ENCODE measurements around the gene MMRN2. TPM values are rescaled to one million over a fixed set of nuclear protein-coding genes. Genes with fewer than 3 reads are reported as not detected.
A peak's percentile ranks its signal among the peaks of the same experiment; 100 is the strongest.
"Not testable (repeated sequence)": the region's sequence is repeated elsewhere in the genome, so short reads cannot be mapped to it uniquely, and the experiment has no call there.

The MMRN2 gene
- total and polyA plus RNA-seq, 2 experiments from 2014 or later, result 1.2 to 4.5 TPM

DNA sequence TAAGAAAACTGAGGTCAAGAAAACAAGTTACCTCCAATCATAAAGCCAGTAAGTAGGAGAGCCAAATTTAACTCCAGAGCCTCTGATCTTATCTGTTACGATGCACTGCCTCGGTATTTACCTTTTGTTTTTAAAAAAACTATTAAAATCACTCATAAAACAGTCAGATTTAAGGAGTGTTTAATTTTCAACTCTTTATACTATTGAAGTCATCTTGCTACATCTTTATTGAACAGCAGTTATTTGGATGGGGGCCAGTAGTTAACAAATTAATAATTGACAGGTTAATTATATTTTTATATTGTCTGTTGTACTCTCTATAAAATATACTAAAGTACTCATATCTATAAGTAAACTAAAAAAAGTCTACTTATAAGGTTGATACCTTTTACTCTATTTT is 35.5 kb upstream of the MMRN2 start:
- H3K4me2 ChIP-seq (ENCODE audit: unreplicated experiment), result no peak overlapping the region
- 0 out of 2 replicates have a peak, but pooled peaks cover 6% of the 10 kb centered on the region for H3K4me1 ChIP-seq (ENCODE audit: insufficient read depth)
- no peaks in the 10 kb centered on the region for H3K27me3 ChIP-seq (replicated peaks; ENCODE audit: insufficient read depth)
- no peaks in the 10 kb centered on the region for H3K79me2 ChIP-seq (ENCODE audit: insufficient read depth)
- no peaks in the 10 kb centered on the region for H3K9me2 ChIP-seq (ENCODE audit: insufficient read depth)
- TF ChIP-seq EZH2phosphoT487 (IDR thresholded peaks at IDR 0.05; ENCODE audit: insufficient read depth, low read depth), result no peak
- H3K4me3 ChIP-seq, result no peak overlapping the region
- H4K20me1 ChIP-seq (ENCODE audit: insufficient read depth), result no peaks in the 10 kb centered on the region
- H3K36me3 ChIP-seq (ENCODE audit: low read depth), result no peaks in the 10 kb centered on the region
- in situ Hi-C loops (cut with MboI), result no loop called here
- peak overlapping the region; percentile 23; the same call in 1 of the 2 replicates for H3K9ac ChIP-seq
- H3K27ac ChIP-seq, result no peak overlapping the region
- 96 to 100% methylated on average over 2 of the region's 2 CpGs for WGBS, 2 experiments (ENCODE audit: low coverage in 1 of 2, low lambda C conversion rate in 2 of 2, missing lambda C conversion rate in 2 of 2)
- no peaks in the 10 kb centered on the region for H3K9me3 ChIP-seq (ENCODE audit: low read depth)
- no peak for DNase-seq
- H3F3A ChIP-seq (ENCODE audit: insufficient read depth), result no peaks in the 10 kb centered on the region
- H2AFZ ChIP-seq, result no peak overlapping the region

- Histone ChIP-seq H3K27me3 (replicated peaks; ENCODE audit: insufficient read depth) (no peaks in the 10 kb centered on the region), H3K79me2 (ENCODE audit: insufficient read depth) (no peaks in the 10 kb centered on the region), H3F3A (ENCODE audit: insufficient read depth) (no peaks in the 10 kb centered on the region), H2AFZ (no peak overlapping the region), H3K9ac (peak overlapping the region; percentile 23; the same call in 1 of the 2 replicates), H3K27ac (no peak overlapping the region), H3K4me2 (ENCODE audit: unreplicated experiment) (no peak overlapping the region), H4K20me1 (ENCODE audit: insufficient read depth) (no peaks in the 10 kb centered on the region), H3K9me2 (ENCODE audit: insufficient read depth) (no peaks in the 10 kb centered on the region), H3K4me1 (ENCODE audit: insufficient read depth) (0 out of 2 replicates have a peak, but pooled peaks cover 6% of the 10 kb centered on the region), H3K4me3 (no peak overlapping the region), H3K9me3 (ENCODE audit: low read depth) (no peaks in the 10 kb centered on the region), H3K36me3 (ENCODE audit: low read depth) (no peaks in the 10 kb centered on the region)
- no peak for DNase-seq
- TF ChIP-seq EZH2 (IDR thresholded peaks at IDR 0.05; ENCODE audit: insufficient read depth, poor library complexity, severe bottlenecking) (no peak), EZH2phosphoT487 (IDR thresholded peaks at IDR 0.05; ENCODE audit: insufficient read depth, low read depth) (no peak)
- in situ Hi-C loops (cut with MboI), result no loop called here
These were observed 35.0 kb upstream of the MMRN2 start for GRCh38 chr10:86992456-86992855.

GRCh38 chr10:86991362-86991761 is 33.9 kb upstream of the MMRN2 start:
- H3F3A ChIP-seq (ENCODE audit: insufficient read depth); H3K27me3 ChIP-seq (replicated peaks; ENCODE audit: insufficient read depth); H3K4me3 ChIP-seq; H3K9ac ChIP-seq; H3K4me1 ChIP-seq (ENCODE audit: insufficient read depth); H3K9me3 ChIP-seq (ENCODE audit: low read depth); H3K36me3 ChIP-seq (ENCODE audit: low read depth); H3K4me2 ChIP-seq (ENCODE audit: unreplicated experiment); DNase-seq; H3K27ac ChIP-seq; H3K9me2 ChIP-seq (ENCODE audit: insufficient read depth); H3K79me2 ChIP-seq (ENCODE audit: insufficient read depth); in situ Hi-C loops (cut with MboI); H4K20me1 ChIP-seq (ENCODE audit: insufficient read depth); H2AFZ ChIP-seq: not testable (repeated sequence)
- 80% methylated on average over 5 to 12 of the region's 12 CpGs for WGBS, 2 experiments (ENCODE audit: low coverage in 1 of 2, low lambda C conversion rate in 2 of 2, missing lambda C conversion rate in 2 of 2)

DNA sequence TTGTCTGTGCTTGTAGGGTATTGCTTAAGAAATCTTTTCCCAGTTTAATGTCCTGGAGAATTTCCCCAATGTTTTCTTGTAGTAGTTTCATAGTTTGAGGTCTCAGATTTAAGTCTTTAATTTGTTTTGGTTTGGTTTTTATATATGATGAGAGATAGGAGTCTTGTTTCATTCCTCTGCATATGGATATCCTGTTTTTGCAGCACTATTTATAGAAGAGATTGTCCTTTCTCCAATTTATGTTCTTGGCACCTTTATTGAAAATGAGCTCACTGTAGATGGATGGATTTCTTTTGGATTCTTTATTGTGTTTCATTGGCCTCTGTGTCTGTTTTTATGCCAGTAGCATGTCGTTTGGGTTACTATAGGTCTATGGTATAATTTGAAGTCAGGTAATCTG is 31.1 kb upstream of the MMRN2 start:
- H3K9ac ChIP-seq, result no peak overlapping the region
- 11 to 15% methylated on average over 1 of the region's 1 CpG for WGBS, 2 experiments (ENCODE audit: low coverage in 1 of 2, low lambda C conversion rate in 2 of 2, missing lambda C conversion rate in 2 of 2)
- no peak overlapping the region for H3K4me2 ChIP-seq (ENCODE audit: unreplicated experiment)
- no peak overlapping the region for H2AFZ ChIP-seq
- TF ChIP-seq EZH2phosphoT487 (IDR thresholded peaks at IDR 0.05; ENCODE audit: insufficient read depth, low read depth) (no peak), EZH2 (IDR thresholded peaks at IDR 0.05; ENCODE audit: insufficient read depth, poor library complexity, severe bottlenecking) (no peak)
- H3K4me3 ChIP-seq, result no peak overlapping the region
- H3K36me3 ChIP-seq (ENCODE audit: low read depth), result no peaks in the 10 kb centered on the region
- H4K20me1 ChIP-seq (ENCODE audit: insufficient read depth), result no peaks in the 10 kb centered on the region
- H3K27me3 ChIP-seq (replicated peaks; ENCODE audit: insufficient read depth), result no peaks in the 10 kb centered on the region
- no peaks in the 10 kb centered on the region for H3F3A ChIP-seq (ENCODE audit: insufficient read depth)
- no peaks in the 10 kb centered on the region for H3K9me2 ChIP-seq (ENCODE audit: insufficient read depth)
- no peak overlapping the region for H3K27ac ChIP-seq
- H3K9me3 ChIP-seq (ENCODE audit: low read depth), result no peaks in the 10 kb centered on the region
- in situ Hi-C loops (cut with MboI), result no loop called here
- H3K79me2 ChIP-seq (ENCODE audit: insufficient read depth), result no peaks in the 10 kb centered on the region
- DNase-seq, result no peak
- H3K4me1 ChIP-seq (ENCODE audit: insufficient read depth), result 0 out of 2 replicates have a peak, but pooled peaks cover 6% of the 10 kb centered on the region

GRCh38 chr10:86984498-86984897 is 27.1 kb upstream of the MMRN2 start:
- H3K27me3 ChIP-seq (replicated peaks; ENCODE audit: insufficient read depth); H3K79me2 ChIP-seq (ENCODE audit: insufficient read depth); H3K4me3 ChIP-seq; H3K9me3 ChIP-seq (ENCODE audit: low read depth); DNase-seq; H4K20me1 ChIP-seq (ENCODE audit: insufficient read depth); H3K4me2 ChIP-seq (ENCODE audit: unreplicated experiment); H3K9me2 ChIP-seq (ENCODE audit: insufficient read depth); H2AFZ ChIP-seq; H3F3A ChIP-seq (ENCODE audit: insufficient read depth); H3K27ac ChIP-seq; in situ Hi-C loops (cut with MboI); H3K9ac ChIP-seq; H3K36me3 ChIP-seq (ENCODE audit: low read depth): not testable (repeated sequence)
- peaks cover 10% of the 10 kb centered on the region for H3K4me1 ChIP-seq (ENCODE audit: insufficient read depth)
- WGBS, 2 experiments (ENCODE audit: low coverage in 1 of 2, low lambda C conversion rate in 2 of 2, missing lambda C conversion rate in 2 of 2), result 83 to 84% methylated on average over 4 of the region's 4 CpGs

Data from GM23248 (cell line).